ENCODE results near the gene GSAP.

DNA sequence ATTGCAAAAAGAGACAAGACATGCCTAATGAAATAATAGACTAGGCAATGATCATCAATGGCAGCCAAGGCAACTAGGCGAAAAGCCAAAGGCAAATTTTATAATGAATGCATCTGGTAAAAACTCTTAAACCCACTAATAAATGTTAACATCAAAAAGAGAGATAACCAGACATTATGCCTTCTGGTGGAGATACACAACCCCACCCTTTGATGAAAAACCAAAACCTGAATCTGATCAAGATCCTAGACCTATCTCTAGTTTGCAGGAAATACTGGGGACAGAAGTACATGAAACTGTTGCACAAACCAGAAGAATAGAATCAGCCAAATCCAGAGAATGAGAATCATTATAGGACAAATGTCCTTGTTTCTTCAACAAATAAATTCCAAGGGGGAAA lies 22.0 kb upstream of the GSAP start:
- TF ChIP-seq POLR2A (IDR thresholded peaks at IDR 0.05; ENCODE audit: low read depth, low read length) (no peak), POLR2AphosphoS5 (IDR thresholded peaks at IDR 0.05; ENCODE audit: low read depth, low read length) (no peak)
